LHCN-M2 (cell line): ENCODE results near the gene EDC3. TPM values are rescaled to one million over a fixed set of nuclear protein-coding genes. Genes with fewer than 3 reads are reported as not detected.

ENCODE experiments used
- DNase-seq: peaks from one replicate; pipeline ENCODE4 v3.0.0-alpha.2; 2012; ENCODE audit warnings: low read depth
- total RNA-seq: library from RNA; depleted of rRNA; stranded (reverse); fragments of >200 nt; gene quantifications from 2 replicates; pipeline ENCODE4 v1.2.3, GENCODE V29; 2014; rRNA removed

The EDC3 gene
- total RNA-seq, 1 experiment from 2014 or later: 8.7 TPM

GRCh38 chr15:74584204-74584603 lies 111.6 kb downstream of the EDC3 start:
- DNase-seq: no peak

Other genes with a start within 250 kb of the EDC3 start
- 83.4 and 104 TPM in 2 replicates for gene UBL7, start 234.9 kb downstream of the EDC3 start, total RNA-seq
- gene ARID3B, start 154.8 kb downstream of the EDC3 start, total RNA-seq: 0.77 and 1.2 TPM in 2 replicates
- 60.5 and 81.1 TPM in 2 replicates for gene CLK3, start 80.2 kb downstream of the EDC3 start, total RNA-seq
- 0.06 TPM in 1 of 2 replicates, not detected in the other for gene CYP1A1, start 29.5 kb upstream of the EDC3 start, total RNA-seq
- not detected in 2 replicates for gene CYP1A2, start 52.8 kb upstream of the EDC3 start, total RNA-seq
- gene CSK, start 86.1 kb upstream of the EDC3 start, total RNA-seq: 22.2 and 28.8 TPM in 2 replicates
- 0.06 TPM in 1 of 2 replicates, not detected in the other for gene LMAN1L, start 116.8 kb upstream of the EDC3 start, total RNA-seq
- not detected in 2 replicates for gene CPLX3, start 130.6 kb upstream of the EDC3 start, total RNA-seq
- 31.5 and 36.4 TPM in 2 replicates for gene ULK3, start 147.1 kb upstream of the EDC3 start, total RNA-seq
- 29.2 and 40.0 TPM in 2 replicates for gene SCAMP2, start 177.3 kb upstream of the EDC3 start, total RNA-seq
- 110 and 122 TPM in 2 replicates for gene MPI, start 194.0 kb upstream of the EDC3 start, total RNA-seq
- 45.0 and 51.8 TPM in 2 replicates for gene FAM219B, start 210.8 kb upstream of the EDC3 start, total RNA-seq
- gene COX5A, start 242.0 kb upstream of the EDC3 start, total RNA-seq: 97.5 and 109 TPM in 2 replicates